GM21367 (cell line): Measurements from ENCODE around the gene CMSS1.

ENCODE experiments used
- ATAC-seq: cut with Tn5 transposase; IDR thresholded peaks from one replicate; pipeline ENCODE4 v1.9.1; 2021; ENCODE audit not compliant: unreplicated experiment

The CMSS1 gene

DNA sequence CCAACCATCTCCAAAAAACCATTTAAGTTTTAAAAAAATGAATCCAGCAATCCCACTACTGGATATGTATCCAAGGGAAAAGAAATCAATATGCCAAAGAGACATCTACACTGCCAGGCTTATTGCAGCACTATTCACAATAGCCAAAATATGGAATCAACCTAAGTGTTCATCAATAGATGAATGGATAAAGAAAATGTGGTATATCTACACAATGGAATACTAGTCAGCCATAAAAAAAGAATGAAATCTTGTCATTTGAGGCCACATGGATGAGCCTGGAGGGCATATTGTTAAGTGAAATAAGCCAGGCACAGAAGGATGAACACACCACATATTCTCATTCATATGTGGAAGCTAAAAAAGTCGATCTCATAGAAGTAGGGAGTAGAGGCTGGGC is 160.6 kb downstream of the CMSS1 start:
- ATAC-seq, result no peak

DNA sequence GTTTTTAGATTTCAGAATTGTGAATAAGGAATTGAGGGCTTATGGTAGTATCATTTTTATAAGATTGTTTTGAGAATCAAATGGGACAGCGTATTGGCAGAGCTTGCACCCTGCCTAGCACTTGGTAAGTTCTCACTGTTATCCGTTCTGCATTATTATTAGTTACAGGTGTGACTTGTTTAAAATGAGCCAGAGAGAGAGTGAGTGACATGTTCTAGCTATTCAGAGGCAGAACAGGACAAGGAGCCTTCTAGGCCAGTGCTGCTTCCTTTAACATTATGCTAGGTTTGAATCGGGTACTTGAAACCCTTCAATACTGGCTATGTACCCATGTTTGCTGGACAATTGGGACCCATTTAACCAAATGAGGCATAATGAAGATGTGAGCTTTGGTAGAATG is 162.9 kb downstream of the CMSS1 start:
- ATAC-seq, result no peak

- no peak for ATAC-seq
These were observed 163.5 kb downstream of the CMSS1 start for GRCh38 chr3:99981138-99981537.

DNA sequence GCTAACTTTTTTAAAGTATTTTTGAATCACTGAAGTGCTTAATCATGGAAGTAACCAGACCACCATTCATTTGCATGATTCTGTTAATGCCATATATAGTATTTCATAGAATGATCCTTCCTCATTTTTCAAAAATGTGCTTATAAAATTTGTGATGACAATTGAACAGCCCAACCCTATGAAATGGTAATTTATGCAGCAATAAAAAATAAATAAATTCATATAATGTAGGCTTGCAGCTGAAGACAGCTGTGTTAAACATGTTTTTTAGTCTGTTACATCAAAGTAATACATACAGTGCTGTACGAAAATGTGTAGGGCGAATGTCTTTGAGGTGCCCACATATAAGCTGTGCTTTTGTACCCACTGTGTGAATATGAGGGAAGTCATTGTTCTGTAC is 165.0 kb downstream of the CMSS1 start:
- no peak for ATAC-seq

- no peak for ATAC-seq
These were observed 166.5 kb downstream of the CMSS1 start for GRCh38 chr3:99984139-99984538.

- ATAC-seq, result no peak
These were observed 167.0 kb downstream of the CMSS1 start for GRCh38 chr3:99984668-99985067.

- ATAC-seq, result no peak
These were observed 172.5 kb downstream of the CMSS1 start for GRCh38 chr3:99990179-99990578.

DNA sequence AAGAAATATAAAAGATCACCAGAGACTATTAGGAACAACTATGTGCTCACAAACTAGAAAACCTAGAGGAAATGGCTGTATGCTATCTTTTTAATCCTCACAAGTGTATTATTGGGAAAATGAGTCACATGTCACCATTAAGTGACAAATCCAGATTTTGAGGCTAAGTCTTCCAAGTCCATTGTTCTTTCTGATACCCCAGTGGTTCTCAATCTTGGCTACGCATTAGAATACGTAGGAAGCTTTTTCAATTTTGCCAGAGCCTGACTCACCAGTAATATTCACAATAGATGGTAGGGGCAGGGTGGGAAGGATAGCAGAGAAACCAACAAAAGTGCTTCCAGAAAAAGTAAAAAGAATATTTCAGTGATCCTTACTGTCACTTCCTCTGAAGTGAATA is 179.6 kb downstream of the CMSS1 start:
- ATAC-seq, result no peak

- no peak for ATAC-seq
These were observed 181.9 kb downstream of the CMSS1 start for GRCh38 chr3:99999536-99999935.

DNA sequence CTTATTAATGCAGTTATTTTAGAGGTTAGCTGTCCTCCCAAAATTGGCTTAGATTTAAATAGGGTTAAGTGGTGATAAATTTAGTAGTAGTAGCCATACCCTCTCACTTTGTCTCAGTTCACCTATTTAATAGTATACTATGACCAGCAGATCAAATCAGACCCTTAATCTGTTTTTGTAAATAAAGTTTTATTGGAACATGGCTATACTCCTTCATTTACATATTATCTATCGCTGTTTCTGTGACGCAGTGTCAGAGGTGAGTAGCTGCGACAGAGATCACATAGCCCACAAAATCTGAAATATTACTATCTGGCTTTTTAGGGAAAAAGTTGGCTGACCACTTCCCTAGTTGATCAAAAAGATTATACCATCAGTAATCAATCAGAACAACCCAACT is 183.4 kb downstream of the CMSS1 start:
- no peak for ATAC-seq

GRCh38 chr3:100001526-100002270 is 184.0 kb downstream of the CMSS1 start:
- ATAC-seq, result no peak

- ATAC-seq, result no peak
These were observed 185.1 kb downstream of the CMSS1 start for GRCh38 chr3:100002599-100003350.

DNA sequence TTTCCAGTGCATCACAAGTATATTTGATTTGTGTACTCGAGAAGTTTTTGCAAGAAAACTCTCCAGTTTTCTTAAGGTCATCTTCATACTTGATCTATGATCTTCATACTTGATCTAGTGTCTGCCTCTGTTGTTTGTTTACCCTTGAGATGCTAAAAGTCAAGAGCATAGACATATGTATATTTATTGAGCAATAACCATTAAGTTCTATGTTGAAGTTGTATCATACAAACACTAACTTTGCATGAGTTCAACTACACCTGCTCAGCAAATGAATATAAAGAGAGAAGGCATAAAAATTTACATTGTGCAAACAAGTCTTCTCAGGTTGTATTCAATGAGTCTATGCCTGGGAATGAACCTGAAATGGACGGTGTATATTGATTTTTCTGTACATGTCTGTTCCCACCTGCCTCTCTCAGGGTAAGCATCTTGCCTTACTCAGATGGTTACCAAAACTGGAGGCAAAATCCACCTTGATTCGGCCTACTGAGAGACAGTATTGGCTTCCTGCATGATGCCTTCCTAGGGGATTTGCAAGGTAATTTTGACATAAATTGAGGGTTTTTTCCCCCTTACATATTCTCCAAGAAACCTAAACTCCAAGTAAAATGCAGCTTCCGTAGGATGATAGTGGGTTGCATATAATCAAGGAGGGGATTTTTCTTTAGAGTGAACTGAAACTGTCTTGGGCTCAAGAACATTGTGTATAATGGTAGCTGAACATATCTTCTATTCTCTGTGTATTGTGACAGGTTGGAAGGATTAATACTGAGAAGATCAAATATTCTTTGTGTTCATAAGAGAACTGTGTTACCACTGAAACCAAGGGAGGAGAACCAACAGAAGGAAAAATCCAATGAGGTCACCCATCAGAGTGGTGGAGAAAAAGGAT is 186.2 kb downstream of the CMSS1 start:
- ATAC-seq, result no peak

DNA sequence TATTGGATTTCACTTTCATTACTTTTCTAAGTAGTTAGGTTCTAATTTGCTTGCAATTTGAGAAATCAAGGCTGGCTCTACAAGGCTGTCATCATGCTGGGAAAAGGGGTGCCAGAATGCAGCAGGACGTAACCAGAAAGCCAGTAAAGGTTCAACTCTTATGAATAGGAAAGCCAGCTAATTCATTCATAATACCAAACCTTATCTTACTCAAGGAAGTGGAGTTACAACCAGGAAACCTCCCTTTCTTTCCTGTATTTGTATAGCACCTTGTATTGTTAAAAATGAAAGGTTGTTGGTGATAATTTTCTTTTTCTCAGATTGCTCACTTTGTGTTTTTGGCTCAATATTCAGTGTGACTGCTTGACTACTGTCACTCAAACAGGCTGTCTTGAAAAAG is 187.3 kb downstream of the CMSS1 start:
- no peak for ATAC-seq

DNA sequence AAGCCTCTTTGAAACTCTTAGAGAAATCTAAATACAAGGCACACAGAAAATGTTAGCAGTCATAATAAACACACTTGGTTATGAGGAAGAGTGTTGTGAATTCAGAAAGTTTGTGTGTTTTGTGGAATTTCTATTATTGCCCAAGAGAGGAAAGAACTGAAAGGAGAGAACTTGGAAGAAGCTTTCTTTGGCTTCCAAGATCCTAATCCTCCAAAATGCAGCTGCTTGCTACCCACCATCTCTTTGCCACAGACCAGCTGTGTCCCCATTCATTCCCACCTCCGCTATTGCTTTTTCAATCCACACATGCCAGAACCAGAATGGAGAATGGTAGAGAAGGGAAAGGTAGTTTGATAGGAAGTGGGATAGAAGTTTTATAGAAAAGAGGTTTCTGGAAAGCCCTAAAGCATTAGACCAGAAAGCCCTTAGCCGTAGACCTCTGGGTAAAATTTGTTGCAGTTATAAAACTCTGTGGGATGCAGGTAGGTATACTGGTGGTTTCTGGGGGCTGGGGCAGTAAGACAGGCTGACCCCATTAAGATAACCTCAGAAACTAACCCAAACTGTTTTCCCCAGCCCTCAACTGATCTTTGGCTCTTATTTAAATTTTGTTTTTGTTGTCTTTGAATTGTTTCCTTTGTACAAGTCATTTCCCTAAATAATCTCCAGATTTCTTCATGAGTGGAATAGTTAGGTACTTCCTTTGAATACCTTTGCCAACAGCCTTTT is 188.2 kb downstream of the CMSS1 start:
- no peak for ATAC-seq

- no peak for ATAC-seq
These were observed 189.1 kb downstream of the CMSS1 start for GRCh38 chr3:100006570-100007271.

DNA sequence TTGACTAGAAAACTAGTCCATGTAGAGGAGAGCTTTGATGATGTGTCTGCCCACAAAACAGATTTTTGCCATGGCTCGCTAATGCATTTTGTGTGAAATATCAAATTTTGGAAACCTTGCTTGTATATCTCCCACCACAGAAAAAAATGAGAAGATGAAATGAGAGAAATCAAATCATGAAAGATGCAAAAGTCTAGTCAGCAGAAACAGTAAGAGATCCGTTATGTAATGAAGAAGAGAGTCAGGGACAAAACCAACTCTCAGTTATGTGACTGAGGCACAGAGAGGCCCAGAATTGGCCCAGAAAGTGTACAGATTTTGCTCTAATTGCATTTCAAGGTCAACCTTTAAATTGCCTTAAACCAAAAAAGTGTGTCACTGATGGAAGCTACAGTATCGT is 189.7 kb downstream of the CMSS1 start:
- no peak for ATAC-seq

- no peak for ATAC-seq
These were observed 190.5 kb downstream of the CMSS1 start for GRCh38 chr3:100008081-100008698.

DNA sequence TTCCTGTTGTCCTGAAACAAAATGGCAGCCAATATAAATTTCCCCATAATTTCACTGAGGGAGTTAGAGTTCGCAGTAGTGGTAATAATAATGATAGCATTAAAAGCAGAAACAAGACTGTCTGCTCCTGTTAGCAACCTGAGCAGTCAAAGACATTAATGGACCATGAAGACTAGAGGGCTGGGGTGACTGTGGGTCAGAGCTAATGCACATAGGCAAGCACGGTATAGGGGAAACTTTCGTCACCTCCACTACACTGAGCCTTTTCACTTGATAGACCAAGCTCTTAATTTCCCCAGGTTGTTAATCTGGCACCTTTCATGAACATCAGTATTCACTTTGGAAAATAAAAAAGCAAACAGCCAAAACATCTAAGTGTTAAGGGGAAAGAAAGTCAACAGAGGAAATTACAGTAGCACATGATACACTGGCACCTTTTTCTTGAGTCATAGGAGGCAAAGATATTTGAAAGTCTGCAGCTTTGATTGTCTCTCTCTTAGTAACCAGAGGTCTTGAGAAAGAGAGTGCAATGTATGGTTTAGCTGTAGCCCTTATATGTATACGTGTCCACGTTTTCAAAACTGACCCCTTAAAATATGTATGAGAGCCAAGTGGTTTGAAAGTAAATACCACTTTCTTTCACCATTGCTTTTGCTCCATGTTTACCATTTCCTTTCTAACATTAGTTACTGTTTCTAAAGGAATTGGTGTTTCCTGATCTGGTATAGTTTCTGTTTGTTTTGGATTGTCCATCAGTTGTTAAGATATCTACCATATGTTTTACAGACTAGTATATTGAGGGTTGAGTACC is 191.8 kb downstream of the CMSS1 start:
- no peak for ATAC-seq
